ENCODE results near the gene AMOTL1.
A peak's percentile ranks its signal among the peaks of the same experiment; 100 is the strongest.

Gene AMOTL1

GRCh38 chr11:94767701-94768601 lies at the start of gene AMOTL1:
Gene AMOTL1 (plus strand): TSS chr11:94768356. CDS start chr11:94768512, 156 bp downstream.
- H3K36me3 ChIP-seq (ENCODE audit: control insufficient read depth, insufficient read depth, low read length): no peaks in the 10 kb centered on the region
- peaks cover 34% of the 10 kb centered on the region for H3K4me1 ChIP-seq (ENCODE audit: control insufficient read depth, insufficient read depth, low read length)

GRCh38 chr11:94719876-94720275 lies 48.3 kb upstream of the AMOTL1 start:
- Histone ChIP-seq H3K27ac (ENCODE audit: low read depth, low read length) (no peak overlapping the region), H3K36me3 (ENCODE audit: control insufficient read depth, insufficient read depth, low read length) (no peaks in the 10 kb centered on the region), H3K27me3 (ENCODE audit: control insufficient read depth, insufficient read depth, low read length) (no peaks in the 10 kb centered on the region), H3K9ac (ENCODE audit: low read length) (no peak overlapping the region), H3K4me1 (ENCODE audit: control insufficient read depth, insufficient read depth, low read length) (no peaks in the 10 kb centered on the region), H3K4me3 (ENCODE audit: low read length) (no peak overlapping the region)

More at GRCh38 chr11:94767701-94768601, at the start of gene AMOTL1:
- H3K27ac ChIP-seq (ENCODE audit: low read depth, low read length): peak within 1 kb of the TSS; percentile 94
- no peaks in the 10 kb centered on the region for H3K27me3 ChIP-seq (ENCODE audit: control insufficient read depth, insufficient read depth, low read length)
- peak within 1 kb of the TSS; percentile 74 for H3K9ac ChIP-seq (ENCODE audit: low read length)
- H3K4me3 ChIP-seq (ENCODE audit: low read length): peak within 1 kb of the TSS; percentile 75

- no peaks in the 10 kb centered on the region for H3K27me3 ChIP-seq (ENCODE audit: control insufficient read depth, insufficient read depth, low read length)
- H3K36me3 ChIP-seq (ENCODE audit: control insufficient read depth, insufficient read depth, low read length): no peaks in the 10 kb centered on the region
- H3K4me1 ChIP-seq (ENCODE audit: control insufficient read depth, insufficient read depth, low read length): no peaks in the 10 kb centered on the region
- H3K9ac ChIP-seq (ENCODE audit: low read length): no peak overlapping the region
- H3K4me3 ChIP-seq (ENCODE audit: low read length): no peak overlapping the region
- no peak overlapping the region for H3K27ac ChIP-seq (ENCODE audit: low read depth, low read length)
Measured at GRCh38 chr11:94721565-94722292, 46.4 kb upstream of the AMOTL1 start.

- Histone ChIP-seq H3K9ac (ENCODE audit: low read length) (no peak overlapping the region), H3K27ac (ENCODE audit: low read depth, low read length) (no peak overlapping the region), H3K4me1 (ENCODE audit: control insufficient read depth, insufficient read depth, low read length) (no peaks in the 10 kb centered on the region), H3K36me3 (ENCODE audit: control insufficient read depth, insufficient read depth, low read length) (no peaks in the 10 kb centered on the region), H3K27me3 (ENCODE audit: control insufficient read depth, insufficient read depth, low read length) (no peaks in the 10 kb centered on the region), H3K4me3 (ENCODE audit: low read length) (no peak overlapping the region)
Measured at GRCh38 chr11:94722735-94723134, 45.4 kb upstream of the AMOTL1 start.

- no peak overlapping the region for H3K4me3 ChIP-seq (ENCODE audit: low read length)
- H3K27me3 ChIP-seq (ENCODE audit: control insufficient read depth, insufficient read depth, low read length): peaks cover 3% of the 10 kb centered on the region
- no peaks in the 10 kb centered on the region for H3K4me1 ChIP-seq (ENCODE audit: control insufficient read depth, insufficient read depth, low read length)
- no peaks in the 10 kb centered on the region for H3K36me3 ChIP-seq (ENCODE audit: control insufficient read depth, insufficient read depth, low read length)
- H3K27ac ChIP-seq (ENCODE audit: low read depth, low read length): no peak overlapping the region
- H3K9ac ChIP-seq (ENCODE audit: low read length): no peak overlapping the region
Measured at GRCh38 chr11:94725097-94725496, 43.1 kb upstream of the AMOTL1 start.

- no peak overlapping the region for H3K27ac ChIP-seq (ENCODE audit: low read depth, low read length)
- H3K4me3 ChIP-seq (ENCODE audit: low read length): no peak overlapping the region
- H3K9ac ChIP-seq (ENCODE audit: low read length): no peak overlapping the region
- H3K36me3 ChIP-seq (ENCODE audit: control insufficient read depth, insufficient read depth, low read length): no peaks in the 10 kb centered on the region
- H3K4me1 ChIP-seq (ENCODE audit: control insufficient read depth, insufficient read depth, low read length): no peaks in the 10 kb centered on the region
- peaks cover 3% of the 10 kb centered on the region for H3K27me3 ChIP-seq (ENCODE audit: control insufficient read depth, insufficient read depth, low read length)
Measured at GRCh38 chr11:94727819-94728218, 40.3 kb upstream of the AMOTL1 start.

- Histone ChIP-seq H3K36me3 (ENCODE audit: control insufficient read depth, insufficient read depth, low read length) (no peaks in the 10 kb centered on the region), H3K4me1 (ENCODE audit: control insufficient read depth, insufficient read depth, low read length) (no peaks in the 10 kb centered on the region), H3K27me3 (ENCODE audit: control insufficient read depth, insufficient read depth, low read length) (peaks cover 6% of the 10 kb centered on the region), H3K27ac (ENCODE audit: low read depth, low read length) (no peak overlapping the region), H3K4me3 (ENCODE audit: low read length) (no peak overlapping the region), H3K9ac (ENCODE audit: low read length) (no peak overlapping the region)
Measured at GRCh38 chr11:94728541-94728940, 39.6 kb upstream of the AMOTL1 start.

GRCh38 chr11:94728966-94729751 lies 39.0 kb upstream of the AMOTL1 start:
- Histone ChIP-seq H3K4me3 (ENCODE audit: low read length) (no peak overlapping the region), H3K27me3 (ENCODE audit: control insufficient read depth, insufficient read depth, low read length) (peaks cover 6% of the 10 kb centered on the region), H3K9ac (ENCODE audit: low read length) (no peak overlapping the region), H3K36me3 (ENCODE audit: control insufficient read depth, insufficient read depth, low read length) (no peaks in the 10 kb centered on the region), H3K27ac (ENCODE audit: low read depth, low read length) (no peak overlapping the region), H3K4me1 (ENCODE audit: control insufficient read depth, insufficient read depth, low read length) (no peaks in the 10 kb centered on the region)

GRCh38 chr11:94730153-94730552 lies 38.0 kb upstream of the AMOTL1 start:
- H3K9ac ChIP-seq (ENCODE audit: low read length): no peak overlapping the region
- H3K4me1 ChIP-seq (ENCODE audit: control insufficient read depth, insufficient read depth, low read length): no peaks in the 10 kb centered on the region
- no peak overlapping the region for H3K27ac ChIP-seq (ENCODE audit: low read depth, low read length)
- H3K36me3 ChIP-seq (ENCODE audit: control insufficient read depth, insufficient read depth, low read length): no peaks in the 10 kb centered on the region
- H3K27me3 ChIP-seq (ENCODE audit: control insufficient read depth, insufficient read depth, low read length): peaks cover 6% of the 10 kb centered on the region
- H3K4me3 ChIP-seq (ENCODE audit: low read length): no peak overlapping the region

GRCh38 chr11:94731880-94732601 lies 36.1 kb upstream of the AMOTL1 start:
- Histone ChIP-seq H3K4me3 (ENCODE audit: low read length) (no peak overlapping the region), H3K36me3 (ENCODE audit: control insufficient read depth, insufficient read depth, low read length) (no peaks in the 10 kb centered on the region), H3K4me1 (ENCODE audit: control insufficient read depth, insufficient read depth, low read length) (no peaks in the 10 kb centered on the region), H3K27me3 (ENCODE audit: control insufficient read depth, insufficient read depth, low read length) (peaks cover 6% of the 10 kb centered on the region), H3K9ac (ENCODE audit: low read length) (no peak overlapping the region), H3K27ac (ENCODE audit: low read depth, low read length) (peak overlapping the region; percentile 53)

GRCh38 chr11:94732617-94733281 lies 35.4 kb upstream of the AMOTL1 start:
- H3K4me3 ChIP-seq (ENCODE audit: low read length): no peak overlapping the region
- peak overlapping the region; percentile 53 for H3K27ac ChIP-seq (ENCODE audit: low read depth, low read length)
- H3K27me3 ChIP-seq (ENCODE audit: control insufficient read depth, insufficient read depth, low read length): peaks cover 6% of the 10 kb centered on the region
- H3K4me1 ChIP-seq (ENCODE audit: control insufficient read depth, insufficient read depth, low read length): no peaks in the 10 kb centered on the region
- H3K36me3 ChIP-seq (ENCODE audit: control insufficient read depth, insufficient read depth, low read length): no peaks in the 10 kb centered on the region
- no peak overlapping the region for H3K9ac ChIP-seq (ENCODE audit: low read length)

All from rectal smooth muscle tissue (tissue), 1 donor.